ENCODE data around the gene LRRC4B. TPM values are rescaled to one million over a fixed set of nuclear protein-coding genes. Genes with fewer than 3 reads are reported as not detected.
A peak's percentile ranks its signal among the peaks of the same experiment; 100 is the strongest.

The LRRC4B gene
- total and polyA plus RNA-seq, 2 experiments from 2014 or later: 5.8 to 56.4 TPM

DNA sequence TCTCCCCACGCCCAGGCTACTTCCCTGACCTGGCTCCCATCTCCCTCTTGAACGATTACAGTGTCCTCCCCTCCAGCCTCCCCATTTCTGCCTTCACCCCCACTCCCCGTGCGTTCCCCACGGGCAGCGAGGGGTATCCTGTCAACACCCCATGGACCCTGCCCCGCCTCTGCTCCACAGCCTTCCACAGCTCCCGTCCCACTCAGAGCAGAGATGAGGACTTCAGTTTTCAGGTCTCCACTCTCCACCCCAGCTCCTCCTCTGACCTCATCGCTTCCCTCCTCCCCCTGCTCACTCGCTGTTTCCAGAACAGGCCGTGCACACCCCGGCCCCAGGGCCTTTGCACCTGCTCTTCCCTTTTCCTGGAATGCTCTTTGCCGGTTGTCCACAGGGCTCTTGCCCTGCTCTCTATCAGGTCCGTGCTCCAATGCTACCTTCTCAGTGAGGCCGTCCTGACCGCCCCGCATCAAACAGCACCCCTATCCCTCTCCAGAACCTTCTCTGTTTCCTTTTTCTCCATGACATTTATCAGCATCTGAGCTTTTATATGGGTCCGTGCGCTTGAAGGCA, 15.0 kb downstream of the LRRC4B start:
- DNase-seq (ENCODE audit: low read depth in 1 of 2, low spot score in 1 of 2): no peak

DNA sequence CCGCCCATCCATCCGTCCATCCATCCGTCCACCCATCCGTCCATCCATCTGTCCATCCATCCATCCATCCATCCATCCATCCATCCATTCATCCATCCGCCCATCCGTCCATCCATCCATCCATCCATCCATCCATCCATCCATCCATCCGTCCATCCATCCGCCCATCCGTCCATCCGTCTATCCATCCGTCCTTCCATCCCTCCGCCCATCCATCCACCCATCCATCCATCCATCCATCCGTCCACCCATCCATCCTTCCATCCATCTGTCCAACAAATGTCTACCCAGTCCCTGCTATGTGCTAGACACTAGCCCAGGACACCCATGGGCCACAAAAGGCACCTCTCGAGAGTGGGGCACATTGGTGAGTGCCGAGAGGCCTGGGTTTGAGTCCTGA, 15.7 kb downstream of the LRRC4B start:
- Histone ChIP-seq H3K27me3 (no peaks in the 10 kb centered on the region), H3K9me3 (ENCODE audit: low read depth) (no peaks in the 10 kb centered on the region), H3K4me1 (ENCODE audit: low read depth) (peaks cover 12% of the 10 kb centered on the region), H3K27ac (no peak overlapping the region), H3K4me3 (no peak overlapping the region), H3K36me3 (no peaks in the 10 kb centered on the region)
- TF ChIP-seq, protein P1, sequence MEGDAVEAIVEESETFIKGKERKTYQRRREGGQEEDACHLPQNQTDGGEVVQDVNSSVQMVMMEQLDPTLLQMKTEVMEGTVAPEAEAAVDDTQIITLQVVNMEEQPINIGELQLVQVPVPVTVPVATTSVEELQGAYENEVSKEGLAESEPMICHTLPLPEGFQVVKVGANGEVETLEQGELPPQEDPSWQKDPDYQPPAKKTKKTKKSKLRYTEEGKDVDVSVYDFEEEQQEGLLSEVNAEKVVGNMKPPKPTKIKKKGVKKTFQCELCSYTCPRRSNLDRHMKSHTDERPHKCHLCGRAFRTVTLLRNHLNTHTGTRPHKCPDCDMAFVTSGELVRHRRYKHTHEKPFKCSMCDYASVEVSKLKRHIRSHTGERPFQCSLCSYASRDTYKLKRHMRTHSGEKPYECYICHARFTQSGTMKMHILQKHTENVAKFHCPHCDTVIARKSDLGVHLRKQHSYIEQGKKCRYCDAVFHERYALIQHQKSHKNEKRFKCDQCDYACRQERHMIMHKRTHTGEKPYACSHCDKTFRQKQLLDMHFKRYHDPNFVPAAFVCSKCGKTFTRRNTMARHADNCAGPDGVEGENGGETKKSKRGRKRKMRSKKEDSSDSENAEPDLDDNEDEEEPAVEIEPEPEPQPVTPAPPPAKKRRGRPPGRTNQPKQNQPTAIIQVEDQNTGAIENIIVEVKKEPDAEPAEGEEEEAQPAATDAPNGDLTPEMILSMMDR (IDR thresholded peaks at IDR 0.05; ENCODE audit: low read depth, low read length): no peak
- no peak for DNase-seq (ENCODE audit: low read depth in 1 of 2, low spot score in 1 of 2)

More for the DNA sequence above, 15.0 kb downstream of the LRRC4B start:
- Histone ChIP-seq H3K36me3 (no peaks in the 10 kb centered on the region), H3K4me1 (ENCODE audit: low read depth) (peaks cover 15% of the 10 kb centered on the region), H3K27me3 (no peaks in the 10 kb centered on the region), H3K27ac (no peak overlapping the region), H3K9me3 (ENCODE audit: low read depth) (no peaks in the 10 kb centered on the region), H3K4me3 (no peak overlapping the region)
- TF ChIP-seq, protein P1 (IDR thresholded peaks at IDR 0.05; ENCODE audit: low read depth, low read length): no peak

DNA sequence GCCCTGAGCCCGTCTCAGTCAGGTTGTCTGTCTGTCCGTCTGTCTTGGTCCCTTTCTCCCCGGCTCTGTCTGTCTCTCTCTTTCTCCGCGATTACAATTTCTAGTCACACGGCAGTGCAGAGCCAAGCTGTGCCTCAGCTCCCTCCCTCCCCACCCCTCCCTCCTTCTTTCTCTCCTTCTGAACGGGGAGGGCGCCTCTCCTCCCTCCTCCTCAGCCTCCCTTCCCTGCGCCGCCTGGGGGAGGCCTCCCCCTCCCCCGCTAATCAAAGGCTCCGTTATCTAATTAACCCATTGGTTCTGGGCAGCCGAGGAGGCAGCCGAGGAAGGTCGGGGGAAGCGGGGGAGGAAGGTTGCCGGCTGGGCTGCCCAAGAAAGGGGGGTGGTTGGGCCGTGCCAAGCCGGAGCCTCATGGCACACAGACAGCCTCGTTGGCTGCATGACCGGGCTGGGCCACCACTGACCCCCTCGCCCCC, 16.5 kb downstream of the LRRC4B start:
- Histone ChIP-seq H3K4me3 (peak overlapping the region; percentile 41), H3K36me3 (no peaks in the 10 kb centered on the region), H3K27me3 (no peaks in the 10 kb centered on the region), H3K4me1 (ENCODE audit: low read depth) (peaks cover 16% of the 10 kb centered on the region), H3K9me3 (ENCODE audit: low read depth) (no peaks in the 10 kb centered on the region), H3K27ac (no peak overlapping the region)
- TF ChIP-seq, protein P1 (IDR thresholded peaks at IDR 0.05; ENCODE audit: low read depth, low read length): no peak
- peak in 1 of 2 donors; percentile 27 for DNase-seq (ENCODE audit: low read depth in 1 of 2, low spot score in 1 of 2)

DNA sequence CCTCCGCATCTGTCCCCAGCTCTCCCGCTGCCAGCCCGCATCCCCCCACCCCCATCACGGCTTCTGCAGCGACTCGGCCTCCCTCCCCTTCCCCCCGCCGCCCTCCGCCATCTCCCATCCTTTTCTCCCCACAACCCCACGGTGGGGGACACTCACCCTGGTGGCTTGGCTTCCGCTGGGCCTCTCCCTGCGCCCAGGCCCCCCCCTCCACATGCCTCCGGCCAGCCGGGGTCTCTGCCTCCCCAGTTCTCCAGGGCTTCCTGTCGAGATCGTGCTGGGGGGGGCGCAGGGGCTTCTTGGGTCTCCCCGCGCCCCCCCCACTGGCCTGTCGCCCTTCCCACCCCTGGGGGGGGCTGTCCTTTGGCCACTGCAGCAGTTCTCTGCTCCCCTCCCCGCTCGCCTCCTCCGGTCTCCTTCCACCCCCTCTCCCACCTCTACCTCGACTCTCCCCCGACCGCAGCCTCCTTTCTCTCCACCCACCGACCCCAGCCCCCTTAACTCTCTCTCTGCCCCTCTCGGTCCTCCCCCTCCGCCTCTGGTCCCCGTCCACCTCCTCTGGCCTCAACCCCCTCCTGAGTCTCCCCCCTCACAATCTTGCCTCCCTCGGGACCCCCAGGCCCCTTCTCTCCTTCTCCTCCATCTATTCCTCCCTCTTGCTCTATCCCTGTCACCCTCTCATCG, 17.1 kb downstream of the LRRC4B start:
- Histone ChIP-seq H3K36me3 (no peaks in the 10 kb centered on the region), H3K27me3 (no peaks in the 10 kb centered on the region), H3K4me1 (ENCODE audit: low read depth) (peaks cover 17% of the 10 kb centered on the region), H3K27ac (no peak overlapping the region), H3K9me3 (ENCODE audit: low read depth) (no peaks in the 10 kb centered on the region), H3K4me3 (peak overlapping the region; percentile 41)
- DNase-seq (ENCODE audit: low read depth in 1 of 2, low spot score in 1 of 2): no peak
- TF ChIP-seq, protein P1 (IDR thresholded peaks at IDR 0.05; ENCODE audit: low read depth, low read length): no peak

DNA sequence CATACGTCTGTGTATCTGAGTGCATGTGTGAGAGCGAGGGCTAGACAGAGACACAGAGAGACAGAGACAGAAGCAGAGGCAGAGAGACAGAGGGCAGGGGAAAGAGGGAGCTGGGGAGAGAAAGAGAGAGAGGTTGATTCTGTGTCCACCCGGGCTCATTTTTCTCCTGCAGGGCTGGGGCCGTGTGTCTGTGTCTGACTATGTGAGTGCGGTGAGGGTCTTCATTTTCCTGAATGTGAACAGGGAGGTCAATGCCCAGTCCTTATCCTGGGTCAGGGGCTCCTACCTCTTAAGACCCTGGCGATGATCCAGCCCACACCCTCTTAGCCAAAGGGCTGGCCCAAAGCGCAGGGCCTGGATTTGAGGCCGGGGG, 17.7 kb downstream of the LRRC4B start:
- TF ChIP-seq, protein P1 (IDR thresholded peaks at IDR 0.05; ENCODE audit: low read depth, low read length): no peak
- Histone ChIP-seq H3K9me3 (ENCODE audit: low read depth) (no peaks in the 10 kb centered on the region), H3K4me1 (ENCODE audit: low read depth) (peaks cover 17% of the 10 kb centered on the region), H3K36me3 (no peaks in the 10 kb centered on the region), H3K27me3 (no peaks in the 10 kb centered on the region), H3K27ac (no peak overlapping the region), H3K4me3 (peak overlapping the region; percentile 41)
- DNase-seq (ENCODE audit: low read depth in 1 of 2, low spot score in 1 of 2): no peak

Measured in cardiac muscle cell (in vitro differentiated cells and primary cell).